ENCODE data around the gene ERN2.

Gene ERN2

GRCh38 chr16:23663918-23664317 is 49.1 kb downstream of the ERN2 start:
- DNase-seq (ENCODE audit: extremely low spot score), result no peak
- POLR2A ChIA-PET, result no interaction called here
- CTCF ChIA-PET, result no interaction called here
- TF ChIP-seq FOXA1 (IDR thresholded peaks at IDR 0.05) (no peak), FOXK2 (IDR thresholded peaks at IDR 0.05) (no peak), L3MBTL2 (conservative IDR thresholded peaks at IDR 0.05) (no peak), BHLHE40 (IDR thresholded peaks at IDR 0.05; ENCODE audit: borderline replicate concordance) (no peak), SUZ12 (IDR thresholded peaks at IDR 0.05) (no peak), HDGF (IDR thresholded peaks at IDR 0.05; ENCODE audit: borderline replicate concordance) (no peak), PKNOX1 (IDR thresholded peaks at IDR 0.05) (no peak), ZNF384 (IDR thresholded peaks at IDR 0.05) (no peak), SP1 (IDR thresholded peaks at IDR 0.05) (no peak), ELF4 (IDR thresholded peaks at IDR 0.05) (no peak), FOXM1 (IDR thresholded peaks at IDR 0.05; ENCODE audit: borderline replicate concordance) (no peak)

- POLR2A ChIA-PET, result no interaction called here
- TF ChIP-seq FOXM1 (IDR thresholded peaks at IDR 0.05; ENCODE audit: borderline replicate concordance) (no peak), HDGF (IDR thresholded peaks at IDR 0.05; ENCODE audit: borderline replicate concordance) (no peak), TARDBP (IDR thresholded peaks at IDR 0.05) (no peak), BHLHE40 (IDR thresholded peaks at IDR 0.05; ENCODE audit: borderline replicate concordance) (no peak), ZNF384 (IDR thresholded peaks at IDR 0.05) (no peak)
- DNase-seq (ENCODE audit: extremely low spot score), result no peak
- CTCF ChIA-PET, result no interaction called here
These were observed 61.0 kb downstream of the ERN2 start for GRCh38 chr16:23651943-23652468.

- DNase-seq (ENCODE audit: extremely low spot score), result no peak
- POLR2A ChIA-PET, result no interaction called here
- TF ChIP-seq PKNOX1 (IDR thresholded peaks at IDR 0.05), result no peak
- no peak for TF ChIP-seq BHLHE40 (IDR thresholded peaks at IDR 0.05; ENCODE audit: borderline replicate concordance)
- no peak for TF ChIP-seq SP1 (IDR thresholded peaks at IDR 0.05)
- no peak for TF ChIP-seq NFRKB (IDR thresholded peaks at IDR 0.05)
- no peak for TF ChIP-seq L3MBTL2 (conservative IDR thresholded peaks at IDR 0.05)
- no peak for TF ChIP-seq SUZ12 (IDR thresholded peaks at IDR 0.05)
- TF ChIP-seq FOXA1 (IDR thresholded peaks at IDR 0.05), result no peak
- no peak for TF ChIP-seq ARNT (IDR thresholded peaks at IDR 0.05)
- no peak for TF ChIP-seq ELF4 (IDR thresholded peaks at IDR 0.05)
- TF ChIP-seq TARDBP (IDR thresholded peaks at IDR 0.05), result no peak
- no peak for TF ChIP-seq LEF1 (IDR thresholded peaks at IDR 0.05; ENCODE audit: borderline replicate concordance)
- TF ChIP-seq ZNF384 (IDR thresholded peaks at IDR 0.05), result no peak
- TF ChIP-seq FOXK2 (IDR thresholded peaks at IDR 0.05), result no peak
- no peak for TF ChIP-seq CTBP1 (IDR thresholded peaks at IDR 0.05; ENCODE audit: borderline replicate concordance)
- TF ChIP-seq FOXM1 (IDR thresholded peaks at IDR 0.05; ENCODE audit: borderline replicate concordance), result no peak
- CTCF ChIA-PET, result interaction anchor here (0.7 kb wide), 1 partner anchor 28 kb away, joined by 3 read pairs; no protein-coding TSS in a partner anchor
These were observed 62.2 kb downstream of the ERN2 start for GRCh38 chr16:23650674-23651416.

GRCh38 chr16:23642246-23642774 is 70.7 kb downstream of the ERN2 start:
- TF ChIP-seq ZNF384 (IDR thresholded peaks at IDR 0.05) (no peak), ELF4 (IDR thresholded peaks at IDR 0.05) (no peak), SP1 (IDR thresholded peaks at IDR 0.05) (no peak)
- ChIA-PET CTCF (interaction anchor here (0.7 kb wide), 1 partner anchor 29 kb away, joined by 3 read pairs; no protein-coding TSS in a partner anchor), POLR2A (interaction anchor here (2.0 kb wide), 1 partner anchor 90 kb away, joined by 4 read pairs; no protein-coding TSS in a partner anchor)
- DNase-seq (ENCODE audit: extremely low spot score), result no peak

- ChIA-PET POLR2A (interaction anchor here (0.7 to 2.0 kb wide), 6 partner anchors 9 to 92 kb away, joined by 3 to 8 read pairs (median 4); partner anchors contain the start of gene PLK1), CTCF (interaction anchor here (1.4 kb wide), 1 partner anchor 44 kb away, joined by 3 read pairs; no protein-coding TSS in a partner anchor)
- TF ChIP-seq ZNF384 (IDR thresholded peaks at IDR 0.05), result no peak
- no peak for TF ChIP-seq FOXM1 (IDR thresholded peaks at IDR 0.05; ENCODE audit: borderline replicate concordance)
- TF ChIP-seq FOXA1 (IDR thresholded peaks at IDR 0.05), result no peak
- no peak for TF ChIP-seq ARNT (IDR thresholded peaks at IDR 0.05)
- no peak for TF ChIP-seq TARDBP (IDR thresholded peaks at IDR 0.05)
- no peak for TF ChIP-seq SP1 (IDR thresholded peaks at IDR 0.05)
- TF ChIP-seq FOXK2 (IDR thresholded peaks at IDR 0.05), result no peak
- no peak for TF ChIP-seq NFRKB (IDR thresholded peaks at IDR 0.05)
- TF ChIP-seq BHLHE40 (IDR thresholded peaks at IDR 0.05; ENCODE audit: borderline replicate concordance), result no peak
- peak; percentile 94 for TF ChIP-seq L3MBTL2 (conservative IDR thresholded peaks at IDR 0.05)
- no peak for TF ChIP-seq SUZ12 (IDR thresholded peaks at IDR 0.05)
- TF ChIP-seq PKNOX1 (IDR thresholded peaks at IDR 0.05), result peak; percentile 54; the same call in 1 of the 2 replicates
- peak; percentile 65 for TF ChIP-seq ELF4 (IDR thresholded peaks at IDR 0.05)
- peak; percentile 21; the same call in 1 of the 2 replicates for TF ChIP-seq CTBP1 (IDR thresholded peaks at IDR 0.05; ENCODE audit: borderline replicate concordance)
- no peak for TF ChIP-seq HDGF (IDR thresholded peaks at IDR 0.05; ENCODE audit: borderline replicate concordance)
- no peak for TF ChIP-seq LEF1 (IDR thresholded peaks at IDR 0.05; ENCODE audit: borderline replicate concordance)
- DNase-seq (ENCODE audit: extremely low spot score), result peak; percentile 96
These were observed 71.9 kb downstream of the ERN2 start, which contains the start of the genes DCTN5 and PALB2 for GRCh38 chr16:23640931-23641765. Gene DCTN5 (plus strand): TSS chr16:23641466. CDS start chr16:23641543, 77 bp downstream. Gene PALB2 (minus strand): TSS chr16:23641310. CDS start chr16:23641157, 153 bp downstream.

Data from HEK293T (cell line).